HG03045 (cell line): ENCODE results near the gene C6orf89.

Experiments
- ATAC-seq: cut with Tn5 transposase; IDR thresholded peaks from one replicate; pipeline ENCODE4 v1.9.1; 2021; ENCODE audit warnings: mild to moderate bottlenecking, moderate library complexity; ENCODE audit not compliant: unreplicated experiment

The C6orf89 gene

DNA sequence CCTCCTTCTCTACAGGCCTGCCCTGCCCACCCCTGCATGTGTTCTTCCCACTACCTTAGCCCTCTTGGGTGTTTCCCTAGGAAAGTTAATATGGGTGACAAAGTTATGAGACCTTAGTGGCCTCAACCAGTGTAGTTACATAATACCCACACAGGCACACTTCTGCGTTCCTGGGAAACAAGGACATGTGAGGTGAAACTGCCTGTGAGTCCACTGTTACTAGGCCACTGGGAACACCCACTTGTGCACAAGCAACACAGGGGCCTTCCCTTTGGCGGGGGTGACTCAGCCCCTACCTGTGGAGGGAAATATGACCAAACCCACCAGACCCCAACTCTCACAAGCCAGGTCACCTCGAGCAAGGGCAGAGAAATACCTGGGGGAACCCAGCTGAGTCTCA is 81.5 kb downstream of the C6orf89 start:
- ATAC-seq = no peak

DNA sequence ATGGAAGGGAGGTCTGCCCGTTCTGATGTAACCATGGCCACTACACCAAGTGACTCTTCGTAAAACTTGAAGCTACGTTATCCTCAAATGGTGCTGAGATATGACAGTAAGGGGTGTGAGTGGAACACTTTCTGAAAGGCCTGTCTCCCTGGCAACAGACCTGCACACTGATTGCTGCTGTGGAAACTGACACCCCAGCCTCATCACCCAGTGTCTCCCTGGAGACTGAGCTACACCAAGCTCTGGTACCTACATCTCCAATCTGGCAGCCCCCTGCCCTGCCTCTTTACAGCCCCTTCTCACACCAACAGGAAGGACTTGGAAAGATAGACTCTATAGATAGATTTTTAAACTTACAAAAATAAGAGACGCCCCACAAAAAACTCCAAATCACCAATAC is 82.0 kb downstream of the C6orf89 start:
- no peak for ATAC-seq

GRCh38 chr6:36968266-36968977 is 82.7 kb downstream of the C6orf89 start:
- no peak for ATAC-seq

DNA sequence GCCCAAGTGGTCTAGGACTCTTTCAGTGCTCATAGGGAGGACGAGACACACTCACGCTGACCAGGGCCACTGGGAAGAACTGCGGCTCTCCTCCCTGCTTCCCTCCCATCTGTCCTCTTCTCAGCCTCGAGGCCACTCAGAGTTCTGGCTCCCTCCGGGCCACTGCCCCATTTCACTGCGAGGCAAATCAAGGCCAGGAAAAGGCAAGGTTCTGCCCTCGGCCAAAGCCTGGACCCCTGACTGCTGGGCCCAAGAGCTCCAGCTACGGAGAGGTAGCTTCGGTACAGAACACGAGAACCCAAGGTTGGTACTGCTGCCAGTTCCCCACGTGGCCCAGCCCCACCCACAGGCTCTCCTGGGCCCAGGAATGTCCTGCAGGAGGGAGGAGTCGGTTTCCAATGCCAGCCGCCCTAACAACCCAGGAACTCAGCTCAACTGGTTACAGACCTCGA is 83.5 kb downstream of the C6orf89 start:
- no peak for ATAC-seq

GRCh38 chr6:36969988-36970891 is 84.5 kb downstream of the C6orf89 start:
- ATAC-seq = no peak

GRCh38 chr6:36970892-36971842 is 85.4 kb downstream of the C6orf89 start:
- ATAC-seq = no peak

- no peak for ATAC-seq
These were observed 86.3 kb downstream of the C6orf89 start for GRCh38 chr6:36971921-36972673.

DNA sequence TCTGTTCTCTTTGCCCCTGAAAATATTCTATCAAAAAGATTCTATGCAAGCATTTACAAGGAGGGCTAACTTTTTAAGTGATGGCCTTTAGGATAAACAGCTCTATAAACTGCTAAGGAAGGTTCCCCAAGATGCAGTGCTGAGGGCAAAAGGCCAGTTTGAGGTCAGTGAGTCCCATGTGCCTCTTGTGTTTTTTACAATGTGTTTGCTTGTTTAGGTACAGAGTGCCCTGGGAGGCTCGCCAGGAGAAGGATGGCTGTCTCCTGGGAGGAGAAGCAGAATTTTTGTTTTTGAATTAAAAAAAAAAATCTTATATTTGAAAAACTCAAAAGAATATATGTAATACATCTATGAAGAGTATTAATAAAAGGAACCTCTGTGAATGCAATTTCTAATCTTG is 87.4 kb downstream of the C6orf89 start:
- ATAC-seq = no peak

DNA sequence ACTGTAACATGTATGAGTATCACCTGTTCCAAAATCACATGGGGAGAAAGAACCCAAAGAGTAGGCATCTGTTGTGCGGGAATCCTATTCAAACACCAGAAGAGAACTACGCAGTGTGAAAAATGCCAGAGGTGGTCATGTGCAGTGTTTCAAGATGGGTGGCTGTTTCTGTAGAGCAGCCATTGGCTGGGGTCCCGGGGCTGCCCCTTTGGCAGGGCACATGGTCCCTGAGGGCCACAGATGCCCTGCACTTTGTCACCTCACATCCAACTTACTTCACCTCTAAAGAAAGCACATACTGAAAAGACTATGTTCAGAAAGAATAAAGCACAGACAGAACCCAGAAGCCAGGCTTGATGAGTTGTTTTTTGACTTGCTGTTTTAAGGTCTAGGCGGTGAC is 87.9 kb downstream of the C6orf89 start:
- ATAC-seq = no peak

- no peak for ATAC-seq
These were observed 89.7 kb downstream of the C6orf89 start for GRCh38 chr6:36975231-36976006.

GRCh38 chr6:36976007-36976264 is 90.2 kb downstream of the C6orf89 start:
- ATAC-seq = no peak

GRCh38 chr6:36976509-36976908 is 90.8 kb downstream of the C6orf89 start:
- no peak for ATAC-seq

DNA sequence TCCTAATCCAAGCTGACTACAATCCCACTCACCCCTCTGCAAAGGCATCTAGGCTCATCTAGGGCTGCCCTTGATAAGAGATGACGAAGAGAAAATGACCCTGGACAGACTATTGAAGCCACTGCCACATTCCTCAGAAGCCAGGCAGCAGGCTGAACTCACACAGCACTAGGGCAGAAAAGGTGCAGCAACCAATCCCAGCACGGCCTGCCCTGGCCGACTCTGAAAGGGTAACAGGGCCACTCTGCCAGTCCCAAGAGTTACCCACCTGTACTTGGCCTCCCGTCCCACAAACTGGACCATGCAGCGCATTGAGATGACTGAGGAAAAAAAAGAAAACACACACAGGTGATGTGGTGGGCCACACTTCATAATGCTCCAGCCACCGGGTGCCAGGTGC is 91.2 kb downstream of the C6orf89 start:
- no peak for ATAC-seq

- no peak for ATAC-seq
These were observed 91.8 kb downstream of the C6orf89 start for GRCh38 chr6:36977470-36977941.
